ENCODE results near the gene HSH2D. TPM values are rescaled to one million over a fixed set of nuclear protein-coding genes. Genes with fewer than 3 reads are reported as not detected.

The HSH2D gene
- polyA plus RNA-seq, 2 donors = 0.47 to 0.86 TPM

GRCh38 chr19:16185123-16185767, 41.8 kb downstream of the HSH2D start, which contains the start of gene FAM32A:
Gene FAM32A (plus strand): TSS chr19:16185410. CDS start chr19:16185443, 33 bp downstream.
- WGBS, 2 donors = 0% methylated on average over 39 of the region's 39 CpGs
- Histone ChIP-seq H3K4me3 (ENCODE audit: low read depth in 1 of 2, low read length in 2 of 2) (peak within 1 kb of the TSS; percentile 97 to 100), H3K9me3 (ENCODE audit: control insufficient read depth in 2 of 2, insufficient read depth in 1 of 2, low read depth in 1 of 2, low read length in 1 of 2) (no peaks in the 10 kb centered on the region), H3K4me1 (ENCODE audit: control insufficient read depth in 2 of 2, insufficient read depth in 2 of 2, low read length in 1 of 2) (peaks cover 0 to 7% of the 10 kb centered on the region in 2 donors), H3K27ac (ENCODE audit: low read depth in 2 of 2, low read length in 1 of 2) (peak within 1 kb of the TSS; percentile 89 to 92), H3K36me3 (ENCODE audit: control insufficient read depth in 2 of 2, insufficient read depth in 2 of 2, low read length in 1 of 2) (peaks cover 4 to 13% of the 10 kb centered on the region in 2 donors), H3K27me3 (ENCODE audit: control insufficient read depth in 1 of 2, insufficient read depth in 2 of 2, low read length in 2 of 2) (no peaks in the 10 kb centered on the region)

GRCh38 chr19:16185768-16186123, 42.3 kb downstream of the HSH2D start:
- Histone ChIP-seq H3K9me3 (ENCODE audit: control insufficient read depth in 2 of 2, insufficient read depth in 1 of 2, low read depth in 1 of 2, low read length in 1 of 2) (no peaks in the 10 kb centered on the region), H3K4me1 (ENCODE audit: control insufficient read depth in 2 of 2, insufficient read depth in 2 of 2, low read length in 1 of 2) (peaks cover 0 to 7% of the 10 kb centered on the region in 2 donors), H3K27ac (ENCODE audit: low read depth in 2 of 2, low read length in 1 of 2) (peak overlapping the region; percentile 89 to 92), H3K27me3 (ENCODE audit: control insufficient read depth in 1 of 2, insufficient read depth in 2 of 2, low read length in 2 of 2) (no peaks in the 10 kb centered on the region), H3K4me3 (ENCODE audit: low read depth in 1 of 2, low read length in 2 of 2) (peak overlapping the region; percentile 97 to 100), H3K36me3 (ENCODE audit: control insufficient read depth in 2 of 2, insufficient read depth in 2 of 2, low read length in 1 of 2) (peaks cover 7 to 18% of the 10 kb centered on the region in 2 donors)
- 0 to 1% methylated on average over 20 of the region's 20 CpGs for WGBS, 2 donors

- no peaks in the 10 kb centered on the region for H3K27me3 ChIP-seq (ENCODE audit: control insufficient read depth in 1 of 2, insufficient read depth in 2 of 2, low read length in 2 of 2)
- 97 to 98% methylated on average over 3 of the region's 3 CpGs for WGBS, 2 donors
- no peaks in the 10 kb centered on the region for H3K9me3 ChIP-seq (ENCODE audit: control insufficient read depth in 2 of 2, insufficient read depth in 1 of 2, low read depth in 1 of 2, low read length in 1 of 2)
- peaks cover 0 to 7% of the 10 kb centered on the region in 2 donors for H3K4me1 ChIP-seq (ENCODE audit: control insufficient read depth in 2 of 2, insufficient read depth in 2 of 2, low read length in 1 of 2)
- H3K27ac ChIP-seq (ENCODE audit: low read depth in 2 of 2, low read length in 1 of 2) = no peak overlapping the region
- H3K4me3 ChIP-seq (ENCODE audit: low read depth in 1 of 2, low read length in 2 of 2) = no peak overlapping the region
- H3K36me3 ChIP-seq (ENCODE audit: control insufficient read depth in 2 of 2, insufficient read depth in 2 of 2, low read length in 1 of 2) = peaks cover 17 to 27% of the 10 kb centered on the region in 2 donors
These were observed 45.0 kb downstream of the HSH2D start for GRCh38 chr19:16188521-16188920.

- no peaks in the 10 kb centered on the region for H3K27me3 ChIP-seq (ENCODE audit: control insufficient read depth in 1 of 2, insufficient read depth in 2 of 2, low read length in 2 of 2)
- WGBS, 2 donors = 86% methylated on average over 6 of the region's 6 CpGs
- H3K4me1 ChIP-seq (ENCODE audit: control insufficient read depth in 2 of 2, insufficient read depth in 2 of 2, low read length in 1 of 2) = peaks cover 0 to 4% of the 10 kb centered on the region in 2 donors
- no peak overlapping the region for H3K4me3 ChIP-seq (ENCODE audit: low read depth in 1 of 2, low read length in 2 of 2)
- no peak overlapping the region for H3K27ac ChIP-seq (ENCODE audit: low read depth in 2 of 2, low read length in 1 of 2)
- no peaks in the 10 kb centered on the region for H3K9me3 ChIP-seq (ENCODE audit: control insufficient read depth in 2 of 2, insufficient read depth in 1 of 2, low read depth in 1 of 2, low read length in 1 of 2)
- H3K36me3 ChIP-seq (ENCODE audit: control insufficient read depth in 2 of 2, insufficient read depth in 2 of 2, low read length in 1 of 2) = peaks cover 17 to 27% of the 10 kb centered on the region in 2 donors
These were observed 46.7 kb downstream of the HSH2D start for GRCh38 chr19:16190198-16190597.

GRCh38 chr19:16190736-16191135, 47.3 kb downstream of the HSH2D start:
- Histone ChIP-seq H3K9me3 (ENCODE audit: control insufficient read depth in 2 of 2, insufficient read depth in 1 of 2, low read depth in 1 of 2, low read length in 1 of 2) (no peaks in the 10 kb centered on the region), H3K27ac (ENCODE audit: low read depth in 2 of 2, low read length in 1 of 2) (no peak overlapping the region), H3K4me1 (ENCODE audit: control insufficient read depth in 2 of 2, insufficient read depth in 2 of 2, low read length in 1 of 2) (peaks cover 0 to 4% of the 10 kb centered on the region in 2 donors), H3K27me3 (ENCODE audit: control insufficient read depth in 1 of 2, insufficient read depth in 2 of 2, low read length in 2 of 2) (no peaks in the 10 kb centered on the region), H3K36me3 (ENCODE audit: control insufficient read depth in 2 of 2, insufficient read depth in 2 of 2, low read length in 1 of 2) (peaks cover 17 to 27% of the 10 kb centered on the region in 2 donors), H3K4me3 (ENCODE audit: low read depth in 1 of 2, low read length in 2 of 2) (no peak overlapping the region)
- 91 to 93% methylated on average over 10 of the region's 10 CpGs for WGBS, 2 donors

GRCh38 chr19:16191216-16191908, 47.9 kb downstream of the HSH2D start:
- Histone ChIP-seq H3K36me3 (ENCODE audit: control insufficient read depth in 2 of 2, insufficient read depth in 2 of 2, low read length in 1 of 2) (peaks cover 17 to 27% of the 10 kb centered on the region in 2 donors), H3K27ac (ENCODE audit: low read depth in 2 of 2, low read length in 1 of 2) (no peak overlapping the region), H3K27me3 (ENCODE audit: control insufficient read depth in 1 of 2, insufficient read depth in 2 of 2, low read length in 2 of 2) (no peaks in the 10 kb centered on the region), H3K4me1 (ENCODE audit: control insufficient read depth in 2 of 2, insufficient read depth in 2 of 2, low read length in 1 of 2) (peaks cover 0 to 4% of the 10 kb centered on the region in 2 donors), H3K4me3 (ENCODE audit: low read depth in 1 of 2, low read length in 2 of 2) (no peak overlapping the region), H3K9me3 (ENCODE audit: control insufficient read depth in 2 of 2, insufficient read depth in 1 of 2, low read depth in 1 of 2, low read length in 1 of 2) (no peaks in the 10 kb centered on the region)
- 78 to 83% methylated on average over 16 of the region's 16 CpGs for WGBS, 2 donors

- Histone ChIP-seq H3K36me3 (ENCODE audit: control insufficient read depth in 2 of 2, insufficient read depth in 2 of 2, low read length in 1 of 2) (peaks cover 15 to 26% of the 10 kb centered on the region in 2 donors), H3K27ac (ENCODE audit: low read depth in 2 of 2, low read length in 1 of 2) (no peak overlapping the region), H3K9me3 (ENCODE audit: control insufficient read depth in 2 of 2, insufficient read depth in 1 of 2, low read depth in 1 of 2, low read length in 1 of 2) (no peaks in the 10 kb centered on the region), H3K4me1 (ENCODE audit: control insufficient read depth in 2 of 2, insufficient read depth in 2 of 2, low read length in 1 of 2) (peaks cover 0 to 3% of the 10 kb centered on the region in 2 donors), H3K4me3 (ENCODE audit: low read depth in 1 of 2, low read length in 2 of 2) (no peak overlapping the region), H3K27me3 (ENCODE audit: control insufficient read depth in 1 of 2, insufficient read depth in 2 of 2, low read length in 2 of 2) (no peaks in the 10 kb centered on the region)
- 81% methylated on average over 10 of the region's 10 CpGs for WGBS, 2 donors
These were observed 50.0 kb downstream of the HSH2D start for GRCh38 chr19:16193466-16193865.

- H3K4me1 ChIP-seq (ENCODE audit: control insufficient read depth in 2 of 2, insufficient read depth in 2 of 2, low read length in 1 of 2) = peaks cover 0 to 16% of the 10 kb centered on the region in 2 donors
- 22 to 27% methylated on average over 2 of the region's 2 CpGs for WGBS, 2 donors
- H3K4me3 ChIP-seq (ENCODE audit: low read depth in 1 of 2, low read length in 2 of 2) = peak overlapping the region; percentile 82 to 92
- H3K27ac ChIP-seq (ENCODE audit: low read depth in 2 of 2, low read length in 1 of 2) = peak overlapping the region; percentile 69 to 82
- H3K9me3 ChIP-seq (ENCODE audit: control insufficient read depth in 2 of 2, insufficient read depth in 1 of 2, low read depth in 1 of 2, low read length in 1 of 2) = no peaks in the 10 kb centered on the region
- peaks cover 6 to 11% of the 10 kb centered on the region in 2 donors for H3K36me3 ChIP-seq (ENCODE audit: control insufficient read depth in 2 of 2, insufficient read depth in 2 of 2, low read length in 1 of 2)
- H3K27me3 ChIP-seq (ENCODE audit: control insufficient read depth in 1 of 2, insufficient read depth in 2 of 2, low read length in 2 of 2) = no peaks in the 10 kb centered on the region
These were observed 53.7 kb downstream of the HSH2D start for GRCh38 chr19:16197188-16197621.

- Histone ChIP-seq H3K9me3 (ENCODE audit: control insufficient read depth in 2 of 2, insufficient read depth in 1 of 2, low read depth in 1 of 2, low read length in 1 of 2) (no peaks in the 10 kb centered on the region), H3K4me1 (ENCODE audit: control insufficient read depth in 2 of 2, insufficient read depth in 2 of 2, low read length in 1 of 2) (peaks cover 0 to 16% of the 10 kb centered on the region in 2 donors), H3K36me3 (ENCODE audit: control insufficient read depth in 2 of 2, insufficient read depth in 2 of 2, low read length in 1 of 2) (peaks cover 6 to 15% of the 10 kb centered on the region in 2 donors), H3K27me3 (ENCODE audit: control insufficient read depth in 1 of 2, insufficient read depth in 2 of 2, low read length in 2 of 2) (no peaks in the 10 kb centered on the region), H3K27ac (ENCODE audit: low read depth in 2 of 2, low read length in 1 of 2) (peak within 1 kb of the TSS; percentile 69 to 82), H3K4me3 (ENCODE audit: low read depth in 1 of 2, low read length in 2 of 2) (peak within 1 kb of the TSS; percentile 82 to 92)
- WGBS, 2 donors = 0 to 1% methylated on average over 64 to 65 of the region's 65 CpGs
These were observed 54.3 kb downstream of the HSH2D start, which contains the start of gene AP1M1 for GRCh38 chr19:16197622-16198369. Gene AP1M1 (plus strand): TSS chr19:16197911. CDS start chr19:16198027, 116 bp downstream.
